ENCODE measurements around the gene PDE3A. TPM values are rescaled to one million over a fixed set of nuclear protein-coding genes. Genes with fewer than 3 reads are reported as not detected.

The PDE3A gene
- total RNA-seq, 2 experiments from 2014 or later, result not detected

GRCh38 chr12:20460956-20461355 is 92.6 kb downstream of the PDE3A start:
- ChIA-PET CTCF (ENCODE audit: unreplicated experiment) (interaction anchor here (0.6 kb wide), 1 partner anchor 184 kb away, joined by 6 read pairs; no protein-coding TSS in a partner anchor), POLR2A (interaction anchor here (0.7 kb wide), 1 partner anchor 63 kb away, joined by 5 read pairs; no protein-coding TSS in a partner anchor)
- H3K27ac ChIP-seq (ENCODE audit: low read depth, low read length, poor library complexity, severe bottlenecking), result no peak overlapping the region
- no peak overlapping the region for H2AFZ ChIP-seq (ENCODE audit: low read length)
- H3K9me2 ChIP-seq (ENCODE audit: insufficient read depth, low read length), result no peaks in the 10 kb centered on the region
- TF ChIP-seq EZH2phosphoT487 (IDR thresholded peaks at IDR 0.05; ENCODE audit: borderline replicate concordance, low read depth, low read length) (no peak), CTCF (conservative IDR thresholded peaks at IDR 0.05; ENCODE audit: low read length) (no peak)
- H3K4me2 ChIP-seq (ENCODE audit: low read length), result no peak overlapping the region
- no peaks in the 10 kb centered on the region for H3K4me1 ChIP-seq (ENCODE audit: insufficient read depth, low read length, poor library complexity, severe bottlenecking)
- no peaks in the 10 kb centered on the region for H4K20me1 ChIP-seq (ENCODE audit: insufficient read depth, low read length)
- no peak for DNase-seq (ENCODE audit: low spot score)
- no peak overlapping the region for H3K4me3 ChIP-seq (ENCODE audit: low read depth, low read length, poor library complexity, severe bottlenecking)
- H3K9me3 ChIP-seq (ENCODE audit: low read length), result no peaks in the 10 kb centered on the region
- no peaks in the 10 kb centered on the region for H3K79me2 ChIP-seq (ENCODE audit: insufficient read depth, low read depth, low read length)
- no peaks in the 10 kb centered on the region for H3K36me3 ChIP-seq (ENCODE audit: insufficient read depth, low read length)
- no TSS peak for BruUV-seq (replicated peaks)
- intact Hi-C loops (cut with micrococcal nuclease; ENCODE audit: unreplicated experiment), result no loop called here

- POLR2A ChIA-PET, result no interaction called here
- intact Hi-C loops (cut with micrococcal nuclease; ENCODE audit: unreplicated experiment), result no loop called here
- Histone ChIP-seq H3K4me3 (ENCODE audit: low read depth, low read length, poor library complexity, severe bottlenecking) (no peak overlapping the region), H3K4me2 (ENCODE audit: low read length) (no peak overlapping the region), H3K4me1 (ENCODE audit: insufficient read depth, low read length, poor library complexity, severe bottlenecking) (no peaks in the 10 kb centered on the region), H2AFZ (ENCODE audit: low read length) (no peak overlapping the region), H3K9me2 (ENCODE audit: insufficient read depth, low read length) (no peaks in the 10 kb centered on the region), H3K9me3 (ENCODE audit: low read length) (no peaks in the 10 kb centered on the region), H3K79me2 (ENCODE audit: insufficient read depth, low read depth, low read length) (no peaks in the 10 kb centered on the region), H4K20me1 (ENCODE audit: insufficient read depth, low read length) (no peaks in the 10 kb centered on the region), H3K27ac (ENCODE audit: low read depth, low read length, poor library complexity, severe bottlenecking) (no peak overlapping the region), H3K36me3 (ENCODE audit: insufficient read depth, low read length) (no peaks in the 10 kb centered on the region)
- TF ChIP-seq EZH2phosphoT487 (IDR thresholded peaks at IDR 0.05; ENCODE audit: borderline replicate concordance, low read depth, low read length) (no peak), CTCF (conservative IDR thresholded peaks at IDR 0.05; ENCODE audit: low read length) (peak; percentile 92)
- peak; percentile 13 for DNase-seq (ENCODE audit: low spot score)
- no TSS peak for BruUV-seq (replicated peaks)
- CTCF ChIA-PET (ENCODE audit: unreplicated experiment), result no interaction called here
Measured at GRCh38 chr12:20463913-20464524, 95.7 kb downstream of the PDE3A start.

GRCh38 chr12:20469300-20469699 is 101.0 kb downstream of the PDE3A start:
- Histone ChIP-seq H3K79me2 (ENCODE audit: insufficient read depth, low read depth, low read length) (no peaks in the 10 kb centered on the region), H3K27ac (ENCODE audit: low read depth, low read length, poor library complexity, severe bottlenecking) (no peak overlapping the region), H3K9me2 (ENCODE audit: insufficient read depth, low read length) (no peaks in the 10 kb centered on the region), H3K9me3 (ENCODE audit: low read length) (no peaks in the 10 kb centered on the region), H3K36me3 (ENCODE audit: insufficient read depth, low read length) (no peaks in the 10 kb centered on the region), H3K4me2 (ENCODE audit: low read length) (no peak overlapping the region), H3K4me3 (ENCODE audit: low read depth, low read length, poor library complexity, severe bottlenecking) (no peak overlapping the region), H2AFZ (ENCODE audit: low read length) (no peak overlapping the region), H3K4me1 (ENCODE audit: insufficient read depth, low read length, poor library complexity, severe bottlenecking) (no peaks in the 10 kb centered on the region), H4K20me1 (ENCODE audit: insufficient read depth, low read length) (no peaks in the 10 kb centered on the region)
- no peak for DNase-seq (ENCODE audit: low spot score)
- intact Hi-C loops (cut with micrococcal nuclease; ENCODE audit: unreplicated experiment), result no loop called here
- no TSS peak for BruUV-seq (replicated peaks)
- ChIA-PET POLR2A (no interaction called here), CTCF (ENCODE audit: unreplicated experiment) (no interaction called here)
- TF ChIP-seq EZH2phosphoT487 (IDR thresholded peaks at IDR 0.05; ENCODE audit: borderline replicate concordance, low read depth, low read length), result no peak
